Common myeloid progenitor, CD34-positive (primary cell): Measurements from ENCODE around the gene RANGAP1.

ENCODE experiments used
- CTCF ChIA-PET: fragments of 350-600 bp; sonication (Branson Sonifier 250); formaldehyde crosslinking; loops from one replicate; lab custom pipeline; 2021; ENCODE audit warnings: antibody characterized with exemption; lab: Charles Lee
- POLR2A ChIA-PET: fragments of 350-600 bp; sonication (Branson Sonifier 250); formaldehyde crosslinking; loops from one replicate; lab custom pipeline; 2021; ENCODE audit warnings: antibody characterized with exemption; lab: Charles Lee
- DNase-seq, 3 donors: peaks; one replicate each; pipeline versions ENCODE4 v3.0.0 to v3.0.0-alpha.2; 2013
- H3K27ac ChIP-seq, 2 experiments: 1 replicate in 1 of 2; 2 replicates in 1 of 2; pipeline ENCODE4 v1.7.0; 2013; ENCODE audit warnings: inconsistent platforms in 2 of 2, low read length in 2 of 2, mild to moderate bottlenecking in 2 of 2, low read depth in 1 of 2, moderate library complexity in 1 of 2; ENCODE audit not compliant: severe bottlenecking in 2 of 2, insufficient read depth in 1 of 2, poor library complexity in 1 of 2
- H3K27me3 ChIP-seq, 5 experiments: replicated peaks in 2 of 5; 1 replicate in 3 of 5; 2 replicates in 2 of 5; pipeline versions ENCODE4 v1.6.1 to v1.7.0; 2013; ENCODE audit warnings: low read length in 4 of 5, mild to moderate bottlenecking in 2 of 5, moderate library complexity in 2 of 5, inconsistent platforms in 1 of 5; ENCODE audit not compliant: insufficient read depth in 5 of 5, control insufficient read depth in 4 of 5
- H3K36me3 ChIP-seq, 4 experiments: 1 replicate in 2 of 4; 2 replicates in 2 of 4; pipeline versions ENCODE4 v1.6.1 to v1.7.0; 2013; ENCODE audit warnings: low read length in 3 of 4, control low read depth in 1 of 4, mild to moderate bottlenecking in 1 of 4; ENCODE audit not compliant: control insufficient read depth in 4 of 4, insufficient read depth in 4 of 4
- H3K4me1 ChIP-seq, 4 experiments: 1 replicate in 3 of 4; 2 replicates in 1 of 4; pipeline versions ENCODE4 v1.6.1 to v1.7.1; 2013; ENCODE audit warnings: low read length in 3 of 4, mild to moderate bottlenecking in 3 of 4, control low read depth in 1 of 4, inconsistent platforms in 1 of 4, moderate library complexity in 1 of 4; ENCODE audit not compliant: control insufficient read depth in 4 of 4, insufficient read depth in 4 of 4; ENCODE audit errors: control extremely low read depth in 1 of 4
- H3K4me3 ChIP-seq, 7 experiments: 1 replicate in 4 of 7; 2 replicates in 3 of 7; pipeline versions ENCODE4 v1.5.1 to v1.7.0; 2013; ENCODE audit warnings: mild to moderate bottlenecking in 7 of 7, low read length in 6 of 7, moderate library complexity in 6 of 7, inconsistent platforms in 2 of 7, low read depth in 2 of 7, control low read depth in 1 of 7; ENCODE audit not compliant: insufficient read depth in 4 of 7, control insufficient read depth in 1 of 7; ENCODE audit errors: extremely low read depth in 1 of 7
- H3K9me3 ChIP-seq, 5 experiments: 1 replicate in 4 of 5; 2 replicates in 1 of 5; pipeline versions ENCODE4 v1.6.1 to v1.7.1; 2013; ENCODE audit warnings: low read length in 4 of 5, mild to moderate bottlenecking in 2 of 5, inconsistent platforms in 1 of 5, low read depth in 1 of 5, moderate library complexity in 1 of 5; ENCODE audit not compliant: control insufficient read depth in 4 of 5, insufficient read depth in 2 of 5; ENCODE audit errors: control extremely low read depth in 1 of 5
- WGBS: methylation state at CpG from one replicate; pipeline ENCODE4 v1.1.5; 2013; ENCODE audit not compliant: insufficient coverage; 5-methylcytosine and 5-hydroxymethylcytosine counted together

RANGAP1 gene

GRCh38 chr22:41248758-41249157 lies 37.2 kb downstream of the RANGAP1 start:
- Histone ChIP-seq H3K27me3 (no peaks in the 10 kb centered on the region), H3K4me3 (no peak overlapping the region), H3K4me1 (no peaks in the 10 kb centered on the region), H3K36me3 (peaks cover 23 to 82% (median 62%) of the 10 kb centered on the region in 4 experiments), H3K27ac (no peak overlapping the region), H3K9me3 (no peaks in the 10 kb centered on the region)
- POLR2A ChIA-PET: interaction anchor here (0.5 kb wide), 1 partner anchor 65 kb away, joined by 3 read pairs; no protein-coding TSS in a partner anchor
- CTCF ChIA-PET: interaction anchor here (0.8 kb wide), 1 partner anchor 11 kb away, joined by 3 read pairs; no protein-coding TSS in a partner anchor
- 97% methylated on average over 8 of the region's 10 CpGs for WGBS
- DNase-seq: no peak

- Histone ChIP-seq H3K4me1 (no peaks in the 10 kb centered on the region), H3K27me3 (no peaks in the 10 kb centered on the region), H3K9me3 (no peaks in the 10 kb centered on the region), H3K36me3 (peaks cover 22 to 79% (median 58%) of the 10 kb centered on the region in 4 experiments), H3K27ac (no peak overlapping the region), H3K4me3 (no peak overlapping the region)
- ChIA-PET POLR2A (interaction anchor here (0.5 kb wide), 1 partner anchor 65 kb away, joined by 3 read pairs; no protein-coding TSS in a partner anchor), CTCF (no interaction called here)
- 97% methylated on average over 13 of the region's 15 CpGs for WGBS
- no peak for DNase-seq
Observed at GRCh38 chr22:41248314-41248713, 37.7 kb downstream of the RANGAP1 start.

- CTCF ChIA-PET: interaction anchor here (1.1 kb wide), 1 partner anchor 9 kb away, joined by 4 read pairs; no protein-coding TSS in a partner anchor
- no peaks in the 10 kb centered on the region for H3K27me3 ChIP-seq
Observed at GRCh38 chr22:41247703-41248102, 38.3 kb downstream of the RANGAP1 start.

DNA sequence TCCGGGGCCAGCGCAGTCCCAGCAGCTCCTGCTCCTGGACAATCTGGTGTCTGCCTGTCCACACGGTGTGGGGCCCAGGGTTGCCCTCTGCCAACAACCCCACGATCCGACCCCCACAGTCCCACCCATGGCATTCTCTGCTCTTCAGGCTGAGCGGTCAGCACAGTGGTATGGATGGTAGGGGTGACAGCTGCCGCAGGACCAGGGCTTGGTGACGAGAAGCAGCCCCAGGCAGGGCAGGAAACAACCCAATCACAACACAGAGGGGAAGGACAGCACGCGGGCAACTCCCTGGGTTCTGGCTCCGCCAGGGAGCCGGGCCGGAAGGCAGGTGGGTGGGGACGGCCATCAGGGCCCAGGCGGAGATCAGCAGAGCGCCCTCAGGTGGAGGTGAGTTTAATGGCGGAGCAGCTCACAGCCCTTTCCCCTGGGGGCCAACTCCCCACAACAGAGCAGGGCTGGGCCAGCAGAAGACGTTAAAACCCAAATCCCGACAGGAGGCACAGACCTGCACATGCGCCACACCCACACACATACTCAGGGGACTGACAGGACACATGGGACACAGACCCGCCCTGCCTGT lies 40.0 kb downstream of the RANGAP1 start:
- H3K27me3 ChIP-seq: no peaks in the 10 kb centered on the region
- no peak for DNase-seq
- no peak overlapping the region for H3K4me3 ChIP-seq
- POLR2A ChIA-PET: no interaction called here
- H3K27ac ChIP-seq: no peak overlapping the region
- no peaks in the 10 kb centered on the region for H3K4me1 ChIP-seq
- WGBS: 96% methylated on average over 9 of the region's 21 CpGs
- H3K9me3 ChIP-seq: no peaks in the 10 kb centered on the region
- CTCF ChIA-PET: interaction anchor here (1.2 kb wide), 1 partner anchor 8 kb away, joined by 4 read pairs; no protein-coding TSS in a partner anchor
- peaks cover 15 to 59% (median 41%) of the 10 kb centered on the region in 4 experiments for H3K36me3 ChIP-seq

More at GRCh38 chr22:41247703-41248102, 38.3 kb downstream of the RANGAP1 start:
- peaks cover 20 to 73% (median 51%) of the 10 kb centered on the region in 4 experiments for H3K36me3 ChIP-seq
- no peaks in the 10 kb centered on the region for H3K9me3 ChIP-seq
- no peaks in the 10 kb centered on the region for H3K4me1 ChIP-seq
- no peak overlapping the region for H3K4me3 ChIP-seq
- WGBS: 97% methylated on average over 7 of the region's 7 CpGs
- no peak overlapping the region for H3K27ac ChIP-seq
- POLR2A ChIA-PET: no interaction called here
- DNase-seq: no peak

- ChIA-PET CTCF (interaction anchor here (0.9 kb wide), 1 partner anchor 13 kb away, joined by 3 read pairs; no protein-coding TSS in a partner anchor), POLR2A (interaction anchor here (0.6 kb wide), 2 partner anchors 221 to 1322 kb away, joined by 3 to 4 read pairs; no protein-coding TSS in a partner anchor)
- H3K9me3 ChIP-seq: no peaks in the 10 kb centered on the region
- DNase-seq: no peak
- peaks cover 3 to 32% (median 21%) of the 10 kb centered on the region in 4 experiments for H3K36me3 ChIP-seq
- WGBS: 100% methylated on average over 4 of the region's 6 CpGs
- no peaks in the 10 kb centered on the region for H3K27me3 ChIP-seq
- H3K4me1 ChIP-seq: peaks cover 0 to under 1% (median 0%) of the 10 kb centered on the region in 4 experiments
- H3K27ac ChIP-seq: no peak overlapping the region
- no peak overlapping the region for H3K4me3 ChIP-seq
Observed at GRCh38 chr22:41243361-41243760, 42.6 kb downstream of the RANGAP1 start.

GRCh38 chr22:41242396-41243117 lies 43.4 kb downstream of the RANGAP1 start:
- H3K27ac ChIP-seq: no peak overlapping the region
- WGBS: 98% methylated on average over 16 of the region's 18 CpGs
- DNase-seq: no peak
- H3K36me3 ChIP-seq: peaks cover 0 to 25% (median 16%) of the 10 kb centered on the region in 4 experiments
- H3K9me3 ChIP-seq: no peaks in the 10 kb centered on the region
- H3K27me3 ChIP-seq: no peaks in the 10 kb centered on the region
- ChIA-PET POLR2A (no interaction called here), CTCF (interaction anchor here (0.7 kb wide), 1 partner anchor 362 kb away, joined by 4 read pairs; no protein-coding TSS in a partner anchor)
- H3K4me3 ChIP-seq: no peak overlapping the region
- H3K4me1 ChIP-seq: peaks cover 0 to 9% (median 7%) of the 10 kb centered on the region in 4 experiments
